IPS DF 6.9 (cell line): ENCODE results near the gene NCAPH2.
A peak's percentile ranks its signal among the peaks of the same experiment; 100 is the strongest.

Experiments
- DNase-seq: peaks from one replicate; pipeline ENCODE4 v3.0.0-alpha.2; 2013; ENCODE audit warnings: low read depth, low spot score
- H3K27ac ChIP-seq: one replicate; pipeline ENCODE4 v1.5.1; 2013; ENCODE audit warnings: low read length, control low read depth
- H3K27me3 ChIP-seq: 2 replicates; pipeline ENCODE4 v1.6.1; 2013; ENCODE audit warnings: mild to moderate bottlenecking, low read length; ENCODE audit not compliant: control insufficient read depth, insufficient read depth
- H3K36me3 ChIP-seq: 2 replicates; pipeline ENCODE4 v1.6.1; 2013; ENCODE audit warnings: low read length; ENCODE audit not compliant: control insufficient read depth, insufficient read depth
- H3K4me1 ChIP-seq: 2 replicates; pipeline ENCODE4 v1.6.1; 2013; ENCODE audit warnings: low read length; ENCODE audit not compliant: control insufficient read depth, insufficient read depth
- H3K4me3 ChIP-seq: 2 replicates; pipeline ENCODE4 v1.5.1; 2013; ENCODE audit warnings: mild to moderate bottlenecking, low read length
- H3K9me3 ChIP-seq: 2 replicates; pipeline ENCODE4 v1.6.1; 2013; ENCODE audit warnings: low read length, inconsistent platforms; ENCODE audit not compliant: control insufficient read depth, insufficient read depth
- WGBS: extraction: QIAGEN DNeasy Blood & Tissue Kit; methylation state at CpG from one replicate; pipeline ENCODE4 v1.1.7; 2013; ENCODE audit warnings: mixed read lengths, missing lambda C conversion rate; ENCODE audit not compliant: insufficient read length, insufficient coverage; 5-methylcytosine and 5-hydroxymethylcytosine counted together

NCAPH2 gene

GRCh38 chr22:50474710-50475651 is 33.0 kb upstream of the NCAPH2 start, which contains the start of gene SBF1:
SBF1 (minus strand) TSS chr22:50475035; CDS start chr22:50474840, 195 bp downstream.
- no peaks in the 10 kb centered on the region for H3K9me3 ChIP-seq
- H3K27me3 ChIP-seq, result no peaks in the 10 kb centered on the region; the same call in 1 of the 2 replicates
- H3K36me3 ChIP-seq, result no peaks in the 10 kb centered on the region
- DNase-seq, result peak; percentile 72
- H3K4me3 ChIP-seq, result peak within 1 kb of the TSS; percentile 87
- no peak within 1 kb of the TSS for H3K27ac ChIP-seq
- H3K4me1 ChIP-seq, result peaks cover 9% of the 10 kb centered on the region
- no CpG with 5 or more reads among the region's 97 CpGs for WGBS

GRCh38 chr22:50475652-50476002 is 32.4 kb upstream of the NCAPH2 start:
- no CpG with 5 or more reads among the region's 6 CpGs for WGBS
- Histone ChIP-seq H3K27ac (no peak overlapping the region), H3K4me3 (no peak overlapping the region), H3K9me3 (no peaks in the 10 kb centered on the region), H3K4me1 (peaks cover 3% of the 10 kb centered on the region; the same call in 1 of the 2 replicates), H3K36me3 (no peaks in the 10 kb centered on the region), H3K27me3 (peaks cover 4% of the 10 kb centered on the region; the same call in 1 of the 2 replicates)
- DNase-seq, result no peak

- H3K4me3 ChIP-seq, result no peak overlapping the region
- H3K36me3 ChIP-seq, result no peaks in the 10 kb centered on the region
- peaks cover 3% of the 10 kb centered on the region; the same call in 1 of the 2 replicates for H3K4me1 ChIP-seq
- H3K27me3 ChIP-seq, result peaks cover 4% of the 10 kb centered on the region; the same call in 1 of the 2 replicates
- WGBS, result no CpG with 5 or more reads among the region's 7 CpGs
- H3K9me3 ChIP-seq, result no peaks in the 10 kb centered on the region
- H3K27ac ChIP-seq, result no peak overlapping the region
- no peak for DNase-seq
Observed at GRCh38 chr22:50476868-50477267, 31.2 kb upstream of the NCAPH2 start.

GRCh38 chr22:50477923-50478322 is 30.1 kb upstream of the NCAPH2 start:
- WGBS, result no CpG with 5 or more reads among the region's 12 CpGs
- H3K9me3 ChIP-seq, result no peaks in the 10 kb centered on the region
- no peak for DNase-seq
- peaks cover 3% of the 10 kb centered on the region; the same call in 1 of the 2 replicates for H3K4me1 ChIP-seq
- peaks cover 3% of the 10 kb centered on the region; the same call in 1 of the 2 replicates for H3K36me3 ChIP-seq
- H3K4me3 ChIP-seq, result no peak overlapping the region
- no peak overlapping the region for H3K27ac ChIP-seq
- peaks cover 4% of the 10 kb centered on the region; the same call in 1 of the 2 replicates for H3K27me3 ChIP-seq

- Histone ChIP-seq H3K27ac (no peak overlapping the region), H3K4me3 (no peak overlapping the region), H3K9me3 (no peaks in the 10 kb centered on the region), H3K4me1 (0 out of 2 replicates have a peak, but pooled peaks cover 1% of the 10 kb centered on the region), H3K36me3 (peaks cover 3% of the 10 kb centered on the region; the same call in 1 of the 2 replicates), H3K27me3 (peaks cover 4% of the 10 kb centered on the region; the same call in 1 of the 2 replicates)
- no CpG with 5 or more reads among the region's 11 CpGs for WGBS
- no peak for DNase-seq
Observed at GRCh38 chr22:50479721-50480120, 28.3 kb upstream of the NCAPH2 start.

GRCh38 chr22:50481045-50481439 is 27.0 kb upstream of the NCAPH2 start:
- H3K9me3 ChIP-seq, result no peaks in the 10 kb centered on the region
- peaks cover 4% of the 10 kb centered on the region; the same call in 1 of the 2 replicates for H3K27me3 ChIP-seq
- H3K4me1 ChIP-seq, result no peaks in the 10 kb centered on the region
- peaks cover 3% of the 10 kb centered on the region; the same call in 1 of the 2 replicates for H3K36me3 ChIP-seq
- DNase-seq, result no peak
- H3K4me3 ChIP-seq, result peak overlapping the region; percentile 83
- H3K27ac ChIP-seq, result no peak overlapping the region
- no CpG with 5 or more reads among the region's 45 CpGs for WGBS

GRCh38 chr22:50481440-50482106 is 26.5 kb upstream of the NCAPH2 start, which contains the start of gene ADM2:
ADM2 (plus strand) TSS chr22:50481543; CDS start chr22:50481848, 305 bp downstream.
- peaks cover 4% of the 10 kb centered on the region; the same call in 1 of the 2 replicates for H3K27me3 ChIP-seq
- no CpG with 5 or more reads among the region's 70 CpGs for WGBS
- H3K4me3 ChIP-seq, result peak within 1 kb of the TSS; percentile 83

GRCh38 chr22:50482107-50483074 is 25.6 kb upstream of the NCAPH2 start:
- peak overlapping the region; percentile 83 for H3K4me3 ChIP-seq
- DNase-seq, result no peak
- no peak overlapping the region for H3K27ac ChIP-seq
- peaks cover 3% of the 10 kb centered on the region; the same call in 1 of the 2 replicates for H3K36me3 ChIP-seq
- H3K9me3 ChIP-seq, result no peaks in the 10 kb centered on the region
- no CpG with 5 or more reads among the region's 35 CpGs for WGBS
- no peaks in the 10 kb centered on the region for H3K4me1 ChIP-seq
- H3K27me3 ChIP-seq, result peaks cover 4% of the 10 kb centered on the region; the same call in 1 of the 2 replicates

More at GRCh38 chr22:50481440-50482106, 26.5 kb upstream of the NCAPH2 start, which contains the start of gene ADM2:
- H3K4me1 ChIP-seq, result no peaks in the 10 kb centered on the region
- H3K27ac ChIP-seq, result no peak within 1 kb of the TSS
- H3K36me3 ChIP-seq, result peaks cover 3% of the 10 kb centered on the region; the same call in 1 of the 2 replicates
- no peaks in the 10 kb centered on the region for H3K9me3 ChIP-seq
- no peak for DNase-seq

GRCh38 chr22:50483106-50483505 is 24.9 kb upstream of the NCAPH2 start:
- Histone ChIP-seq H3K36me3 (peaks cover 3% of the 10 kb centered on the region; the same call in 1 of the 2 replicates), H3K27ac (no peak overlapping the region), H3K4me3 (no peak overlapping the region), H3K27me3 (peaks cover 4% of the 10 kb centered on the region; the same call in 1 of the 2 replicates), H3K4me1 (no peaks in the 10 kb centered on the region), H3K9me3 (no peaks in the 10 kb centered on the region)
- DNase-seq, result no peak
- no CpG with 5 or more reads among the region's 10 CpGs for WGBS
